Measurements from ENCODE around the gene MTHFD2L. TPM values are rescaled to one million over a fixed set of nuclear protein-coding genes. Genes with fewer than 3 reads are reported as not detected.
A peak's percentile ranks its signal among the peaks of the same experiment; 100 is the strongest.

MTHFD2L gene
- total and polyA plus RNA-seq, 10 of the 15 experiments (the other 5 are each of a cell fraction or from before 2014, with no cell fraction given), result 4.8 to 25.4 (median 14.4) TPM

DNA sequence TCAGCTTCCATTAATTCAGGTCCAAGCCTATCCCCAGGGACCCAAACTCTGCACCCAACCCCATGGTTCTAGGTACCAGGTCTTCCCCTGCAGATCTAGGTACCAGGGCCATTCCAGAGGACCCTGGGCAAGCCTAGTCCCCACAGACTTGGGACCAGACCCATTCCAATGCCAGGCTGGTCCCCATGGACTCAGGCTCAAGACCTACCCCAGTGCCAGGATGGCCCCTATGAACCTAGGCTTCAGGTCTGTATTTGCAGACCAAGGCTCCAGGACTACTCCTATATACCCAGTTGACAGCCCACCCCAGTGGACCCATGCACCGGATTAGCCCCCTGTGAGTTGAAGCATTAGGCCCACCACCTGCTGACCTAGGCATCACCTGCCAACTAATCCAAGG, 8.9 kb downstream of the MTHFD2L start:
- no peak for TF ChIP-seq HDGF (IDR thresholded peaks at IDR 0.05)
- TF ChIP-seq PML (IDR thresholded peaks at IDR 0.05; ENCODE audit: low read length), result no peak
- TF ChIP-seq POLR2AphosphoS5 (IDR thresholded peaks at IDR 0.05; ENCODE audit: low read length), result peak; percentile 44; the same call in 1 of the 2 replicates
- ATAC-seq (no peak; the same call in 2 of the 3 replicates), FAIRE-seq (no peak), DNase-seq (ENCODE audit: low read depth, low spot score) (no peak)
- no peaks in the 10 kb centered on the region; a peak in 1 of 4 replicates for H3K36me3 ChIP-seq (ENCODE audit: control insufficient read depth in 2 of 2, insufficient read depth in 2 of 2, low read length in 1 of 2)
- ChIA-PET RAD21 (ENCODE audit: unreplicated experiment) (interaction anchor here (0.6 to 1.0 kb wide), 2 partner anchors 10 to 17 kb away, joined by 4 read pairs; no protein-coding TSS in a partner anchor), POLR2A (no interaction called here), CTCF (interaction anchor here (1.0 to 1.3 kb wide), 2 partner anchors 8 to 62 kb away, joined by 3 to 4 read pairs; no protein-coding TSS in a partner anchor), SMC1A (ENCODE audit: uncharacterized antibody, unreplicated experiment) (interaction anchor here (1.1 to 1.8 kb wide), 5 partner anchors 8 to 153 kb away, joined by 3 to 5 read pairs (median 3); no protein-coding TSS in a partner anchor)
- H3K4me2 ChIP-seq (ENCODE audit: control insufficient read depth, insufficient read depth), result no peak overlapping the region
- H3K27ac ChIP-seq (ENCODE audit: control insufficient read depth, insufficient read depth), result no peak overlapping the region
- intact Hi-C loops (cut with micrococcal nuclease; ENCODE audit: unreplicated experiment), result no loop called here
- H2AFZ ChIP-seq (ENCODE audit: control insufficient read depth, low read depth, low read length), result no peak overlapping the region
- no peaks in the 10 kb centered on the region for H3K27me3 ChIP-seq (replicated peaks in 1 of 2; ENCODE audit: control insufficient read depth in 2 of 2, insufficient read depth in 2 of 2, low read length in 1 of 2)
- in situ Hi-C loops (cut with MboI), result loop anchor here (25.0 kb wide), 1 partner anchor 1105 kb away; the partner anchor contains the start of gene COX18
- H3K9me3 ChIP-seq (replicated peaks; ENCODE audit: control insufficient read depth, insufficient read depth, low read length), result no peaks in the 10 kb centered on the region
- H4K20me1 ChIP-seq (ENCODE audit: control insufficient read depth, insufficient read depth), result no peaks in the 10 kb centered on the region
- no peak overlapping the region for H3K9ac ChIP-seq (ENCODE audit: control insufficient read depth, insufficient read depth, low read length)
- no TSS peak for BruUV-seq (replicated peaks)
- peaks cover 4% of the 10 kb centered on the region; the same call in 1 of the 2 replicates for H3K4me1 ChIP-seq (ENCODE audit: control insufficient read depth, insufficient read depth, low read length)
- WGBS (ENCODE audit: insufficient coverage, insufficient replicate concordance, low lambda C conversion rate, missing lambda C conversion rate), result 100% methylated on average over 1 of the region's 1 CpG
- H3K79me2 ChIP-seq (ENCODE audit: control insufficient read depth, insufficient read depth, low read length), result no peaks in the 10 kb centered on the region; the same call in 1 of the 2 replicates
- no peak overlapping the region for H3K4me3 ChIP-seq

DNA sequence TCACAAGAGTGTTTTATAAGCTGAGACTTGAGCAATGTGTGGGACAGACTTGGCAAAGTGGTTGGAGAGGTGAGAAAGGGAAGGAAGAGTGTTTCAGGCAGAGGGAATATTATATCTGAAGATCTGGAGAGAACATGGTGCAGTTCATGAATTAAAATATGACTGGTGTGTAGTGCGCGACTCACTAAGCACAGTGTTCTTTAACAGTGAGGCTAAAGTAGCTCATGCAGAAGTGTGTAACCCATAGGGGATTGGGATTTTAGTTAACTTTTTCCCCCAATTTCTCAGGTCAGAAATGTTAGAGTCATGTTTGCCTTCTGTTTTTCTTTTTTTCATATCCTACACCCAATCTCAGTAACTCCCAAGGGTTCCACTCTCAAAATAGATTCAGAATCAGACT, 9.7 kb downstream of the MTHFD2L start:
- peak; percentile 9; the same call in 1 of the 3 replicates for ATAC-seq
- 100% methylated on average over 2 of the region's 2 CpGs for WGBS (ENCODE audit: insufficient coverage, insufficient replicate concordance, low lambda C conversion rate, missing lambda C conversion rate)
- BruUV-seq (replicated peaks), result no TSS peak
- Histone ChIP-seq H3K27me3 (replicated peaks in 1 of 2; ENCODE audit: control insufficient read depth in 2 of 2, insufficient read depth in 2 of 2, low read length in 1 of 2) (no peaks in the 10 kb centered on the region), H2AFZ (ENCODE audit: control insufficient read depth, low read depth, low read length) (no peak overlapping the region), H3K36me3 (ENCODE audit: control insufficient read depth in 2 of 2, insufficient read depth in 2 of 2, low read length in 1 of 2) (no peaks in the 10 kb centered on the region; a peak in 1 of 4 replicates), H3K4me2 (ENCODE audit: control insufficient read depth, insufficient read depth) (no peak overlapping the region), H3K27ac (ENCODE audit: control insufficient read depth, insufficient read depth) (no peak overlapping the region), H4K20me1 (ENCODE audit: control insufficient read depth, insufficient read depth) (no peaks in the 10 kb centered on the region), H3K4me3 (no peak overlapping the region), H3K4me1 (ENCODE audit: control insufficient read depth, insufficient read depth, low read length) (peaks cover 4% of the 10 kb centered on the region; the same call in 1 of the 2 replicates), H3K9ac (ENCODE audit: control insufficient read depth, insufficient read depth, low read length) (no peak overlapping the region), H3K79me2 (ENCODE audit: control insufficient read depth, insufficient read depth, low read length) (no peaks in the 10 kb centered on the region), H3K9me3 (replicated peaks; ENCODE audit: control insufficient read depth, insufficient read depth, low read length) (no peaks in the 10 kb centered on the region)
- TF ChIP-seq SIN3A (IDR thresholded peaks at IDR 0.05; ENCODE audit: low read depth, low read length) (no peak), TCF3 (IDR thresholded peaks at IDR 0.05; ENCODE audit: borderline replicate concordance, insufficient read depth, low read depth, low read length) (no peak)
- TF ChIP-seq, protein P1, sequence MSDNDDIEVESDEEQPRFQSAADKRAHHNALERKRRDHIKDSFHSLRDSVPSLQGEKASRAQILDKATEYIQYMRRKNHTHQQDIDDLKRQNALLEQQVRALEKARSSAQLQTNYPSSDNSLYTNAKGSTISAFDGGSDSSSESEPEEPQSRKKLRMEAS (IDR thresholded peaks at IDR 0.05; ENCODE audit: low read depth, low read length), result no peak
- SMC1A ChIA-PET (ENCODE audit: uncharacterized antibody, unreplicated experiment), result interaction anchor here (1.0 to 1.6 kb wide), 3 partner anchors 11 to 50 kb away, joined by 3 to 5 read pairs (median 3); no protein-coding TSS in a partner anchor
- in situ Hi-C loops (cut with MboI), result loop anchor here (25.0 kb wide), 1 partner anchor 1105 kb away; the partner anchor contains the start of gene COX18
- intact Hi-C loops (cut with micrococcal nuclease; ENCODE audit: unreplicated experiment), result no loop called here
- no peak for DNase-seq (ENCODE audit: low read depth, low spot score)
- POLR2A ChIA-PET, result no interaction called here
- RAD21 ChIA-PET (ENCODE audit: unreplicated experiment), result interaction anchor here (0.7 kb wide), 1 partner anchor 15 kb away, joined by 3 read pairs; no protein-coding TSS in a partner anchor
- CTCF ChIA-PET, result interaction anchor here (0.9 to 1.0 kb wide), 2 partner anchors 8 to 61 kb away, joined by 3 to 4 read pairs; no protein-coding TSS in a partner anchor
- no peak for FAIRE-seq
